Body of pancreas (tissue), 4 donors: ENCODE results near the gene C3orf62.

Experiments used
- CTCF ChIP-seq, 7 experiments: fragments of 450-650 bp in 4 of 7; fragments of 200-600 bp in 3 of 7; sonication (generic) in 3 of 7; IDR thresholded peaks; one replicate each; pipeline ENCODE4 v1.5.1; 2016 to 2019; ENCODE audit warnings: antibody characterized with exemption in 7 of 7
- POLR2A ChIP-seq, 3 donors: fragments of 450-650 bp; IDR thresholded peaks; one replicate each; pipeline ENCODE4 v1.6.1; 2016; ENCODE audit warnings: antibody characterized with exemption in 3 of 3, mild to moderate bottlenecking in 2 of 3

GRCh38 chr3:49253512-49253911 is 23.5 kb downstream of the C3orf62 start:
- no peak for TF ChIP-seq CTCF (IDR thresholded peaks at IDR 0.05)
- no peak for TF ChIP-seq POLR2A (IDR thresholded peaks at IDR 0.05)
